HG03575 (cell line): ENCODE data around the gene COL17A1.

Experiments used
- ATAC-seq: cut with Tn5 transposase; IDR thresholded peaks from one replicate; pipeline ENCODE4 v1.9.1; 2021; ENCODE audit not compliant: unreplicated experiment, insufficient number of reproducible peaks, low FRiP score; ENCODE audit errors: extremely low read depth

Gene COL17A1

DNA sequence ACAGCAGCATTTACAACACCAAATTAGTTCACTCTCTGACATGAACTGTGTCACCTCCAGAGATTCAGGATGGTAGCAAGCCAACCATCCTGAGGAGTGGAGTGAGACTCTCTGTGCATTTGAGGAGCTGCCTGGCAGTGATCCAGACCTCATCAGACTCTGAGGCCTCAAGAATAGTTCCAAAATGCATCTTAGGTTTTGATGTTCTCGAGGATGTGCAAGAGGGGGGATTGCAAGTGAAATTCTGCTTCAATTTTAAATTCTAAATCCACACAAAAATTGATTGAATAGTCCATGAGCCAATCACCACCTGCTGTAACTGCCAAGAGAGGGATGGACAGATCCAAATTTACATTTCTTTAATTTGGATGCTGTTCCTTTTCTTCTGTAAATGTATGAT, 69.0 kb downstream of the COL17A1 start:
- ATAC-seq, result no peak

- ATAC-seq, result no peak
Measured at GRCh38 chr10:104014176-104014575, 71.5 kb downstream of the COL17A1 start.

DNA sequence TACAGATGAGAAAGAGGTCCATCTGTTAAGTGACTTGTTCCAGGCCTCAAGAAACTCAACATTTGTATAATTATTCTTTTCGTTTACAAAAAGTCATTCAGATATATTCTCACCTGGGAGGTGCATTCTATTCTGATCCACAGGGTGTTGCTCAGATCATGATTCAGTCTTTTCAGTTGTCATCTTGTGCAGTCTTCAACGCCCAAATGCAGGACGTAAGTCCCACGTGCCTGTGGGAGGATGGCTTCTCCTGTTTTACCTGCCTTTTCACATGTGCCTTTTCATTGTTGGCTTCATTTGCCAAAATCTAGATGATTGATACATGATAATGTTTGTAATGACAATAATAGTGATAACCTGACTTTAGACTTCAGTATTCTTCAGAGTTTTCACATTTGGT, 72.2 kb downstream of the COL17A1 start:
- ATAC-seq, result no peak

GRCh38 chr10:104011904-104012303, 73.8 kb downstream of the COL17A1 start:
- ATAC-seq, result no peak

DNA sequence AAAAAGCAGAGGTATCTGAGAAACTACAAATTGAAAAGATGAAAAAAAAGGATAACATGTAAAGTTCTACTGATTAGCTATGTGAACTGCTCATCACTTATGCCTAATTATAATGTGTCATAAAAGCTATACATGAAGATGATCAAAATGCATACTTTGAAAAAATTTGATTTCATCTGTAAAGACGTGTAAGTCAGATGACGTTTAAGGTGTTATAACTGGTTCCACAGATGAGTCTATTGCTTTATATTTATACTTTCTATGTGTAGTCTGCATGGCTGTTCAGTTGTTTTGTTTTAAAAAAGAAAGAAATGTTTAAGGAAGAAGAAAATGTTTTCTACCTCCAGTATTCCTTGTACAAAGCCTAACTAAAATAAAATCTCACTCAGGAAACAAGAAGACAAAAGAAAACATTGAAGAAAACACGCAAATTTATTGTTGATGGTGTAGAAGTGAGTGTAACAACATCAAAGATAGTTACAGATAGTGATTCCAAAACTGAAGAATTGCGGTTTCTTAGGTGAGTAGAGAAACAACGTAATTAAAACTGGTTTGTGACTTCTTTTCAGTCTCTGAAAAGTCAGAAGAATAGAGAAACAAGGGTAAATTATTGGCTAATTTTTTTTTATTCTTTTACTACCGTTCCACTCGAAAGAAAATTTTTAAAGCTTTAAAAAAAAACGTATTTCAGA, 80.4 kb downstream of the COL17A1 start:
- ATAC-seq, result no peak

- ATAC-seq, result no peak
Measured at GRCh38 chr10:104002911-104003310, 82.8 kb downstream of the COL17A1 start.

DNA sequence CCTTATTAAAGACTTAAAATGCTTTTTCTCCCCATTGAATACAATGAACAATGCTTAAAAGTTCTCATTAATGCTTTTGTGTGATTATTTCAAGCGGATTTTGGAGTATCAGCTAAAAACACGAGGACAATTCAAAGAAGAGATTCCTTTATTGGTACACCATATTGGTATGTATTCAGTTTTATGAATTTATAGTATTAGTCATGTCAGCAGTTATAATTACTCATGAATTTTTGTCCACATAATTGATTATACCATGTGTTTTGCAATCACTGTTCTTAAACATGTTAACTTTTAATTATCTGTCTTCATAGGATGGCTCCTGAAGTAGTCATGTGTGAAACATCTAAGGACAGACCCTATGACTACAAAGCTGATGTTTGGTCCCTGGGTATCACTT, 86.9 kb downstream of the COL17A1 start:
- ATAC-seq, result no peak

DNA sequence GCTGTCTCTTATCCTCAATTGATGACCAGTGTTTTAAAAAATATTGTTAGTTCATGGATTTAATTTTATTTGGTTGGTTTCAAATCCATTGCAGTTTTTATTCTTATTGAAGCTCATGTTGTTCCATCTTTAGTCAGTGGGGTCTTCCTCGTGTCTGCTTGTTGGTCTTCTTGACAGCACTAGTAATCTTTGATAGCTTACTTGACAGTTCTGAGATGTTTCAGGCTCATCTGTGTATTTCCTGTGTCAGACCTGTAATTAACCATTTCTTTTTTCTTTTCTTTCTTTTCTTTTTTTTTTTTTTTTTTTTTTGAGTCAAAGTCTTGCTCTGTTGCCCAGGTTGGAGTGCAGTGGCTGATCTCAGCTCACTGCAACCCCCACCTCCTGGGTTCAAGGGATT, 90.5 kb downstream of the COL17A1 start:
- no peak for ATAC-seq

GRCh38 chr10:103991393-103992128, 94.1 kb downstream of the COL17A1 start:
- no peak for ATAC-seq

DNA sequence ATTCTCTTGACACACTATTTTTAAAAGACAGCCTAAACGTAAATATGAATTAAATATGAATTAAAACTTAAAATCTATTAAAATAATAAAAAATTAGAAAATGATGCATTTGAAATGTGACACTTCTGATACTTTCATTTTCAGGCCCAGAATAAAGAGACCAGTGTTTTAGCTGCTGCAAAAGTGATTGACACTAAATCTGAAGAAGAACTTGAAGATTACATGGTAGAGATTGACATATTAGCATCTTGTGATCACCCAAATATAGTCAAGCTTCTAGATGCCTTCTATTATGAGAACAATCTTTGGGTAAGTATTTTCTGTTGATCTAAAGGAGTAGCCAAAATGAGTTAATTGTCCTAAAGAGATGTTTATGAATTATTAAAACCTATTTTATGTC, 95.1 kb downstream of the COL17A1 start:
- no peak for ATAC-seq

- ATAC-seq, result no peak
Measured at GRCh38 chr10:103990121-103990520, 95.6 kb downstream of the COL17A1 start.

DNA sequence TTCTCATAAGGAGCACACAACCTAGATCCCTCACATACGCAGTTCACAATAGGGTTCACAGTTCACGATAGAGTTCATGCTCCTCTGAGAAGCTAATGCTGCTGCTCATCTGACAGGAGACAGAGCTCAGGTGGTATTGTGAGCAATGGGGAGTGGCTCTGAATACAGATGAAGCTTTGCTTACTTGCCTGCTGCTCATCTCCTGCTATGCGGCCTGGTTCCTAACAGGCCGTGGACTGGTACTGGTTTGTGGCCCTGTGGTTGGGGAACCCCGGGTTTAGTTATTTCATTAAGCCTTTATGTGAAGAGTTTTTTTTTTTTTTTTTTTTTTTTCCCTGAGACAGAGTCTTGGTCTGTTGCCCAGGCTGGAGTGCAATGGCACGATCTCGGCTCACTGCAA, 99.3 kb downstream of the COL17A1 start:
- no peak for ATAC-seq

GRCh38 chr10:103985726-103986125, 100.0 kb downstream of the COL17A1 start:
- no peak for ATAC-seq

DNA sequence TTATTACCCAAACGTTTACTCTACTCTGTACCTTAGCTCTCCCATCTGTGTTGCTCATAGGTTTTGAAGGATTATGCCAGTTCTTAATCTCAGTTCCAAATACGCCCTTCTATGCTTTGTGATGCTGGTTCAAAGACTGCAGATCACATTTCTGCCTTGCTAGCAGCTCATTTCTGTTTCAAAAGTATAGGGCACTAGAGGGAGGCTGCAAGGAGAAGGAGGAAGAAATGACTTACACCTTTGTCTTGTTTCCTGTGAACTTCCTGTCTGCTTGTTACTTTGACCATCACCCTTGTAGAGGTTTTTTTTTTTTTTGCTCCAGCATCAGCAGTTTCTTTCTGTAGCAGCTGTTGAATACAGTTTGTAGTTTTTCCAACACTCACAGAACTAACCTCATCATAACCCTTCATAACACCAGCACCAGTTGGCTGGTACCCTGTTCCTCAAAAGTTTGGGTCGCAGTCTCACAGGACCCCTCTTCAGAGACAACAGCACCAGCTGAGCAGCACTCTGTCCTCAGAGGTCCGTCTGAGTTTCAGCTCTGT, 102.2 kb downstream of the COL17A1 start:
- no peak for ATAC-seq

GRCh38 chr10:103982639-103983038, 103.0 kb downstream of the COL17A1 start:
- ATAC-seq, result no peak
